ENCODE data around the gene PGLYRP3. TPM values are rescaled to one million over a fixed set of nuclear protein-coding genes. Genes with fewer than 3 reads are reported as not detected.

The PGLYRP3 gene
- total and polyA plus RNA-seq, 9 of the 15 experiments (the other 6 are each of a cell fraction or from before 2014, with no cell fraction given): not detected

GRCh38 chr1:153360190-153360589, 47.4 kb upstream of the PGLYRP3 start (continued):
- no peak for TF ChIP-seq GTF3C2 (IDR thresholded peaks at IDR 0.05; ENCODE audit: borderline replicate concordance, extremely low read depth, insufficient read length)
- TF ChIP-seq HNRNPH1 (optimal IDR thresholded peaks at IDR 0.05; ENCODE audit: low read depth, low read length): no peak
- TF ChIP-seq FOS (IDR thresholded peaks at IDR 0.05; ENCODE audit: extremely low read depth, insufficient read length): no peak
- TF ChIP-seq TEAD1 (CRISPR knock-in tag; IDR thresholded peaks at IDR 0.05): no peak
- no peak for TF ChIP-seq PML (IDR thresholded peaks at IDR 0.05; ENCODE audit: low read length)
- no peak for TF ChIP-seq CBX5 (IDR thresholded peaks at IDR 0.05; ENCODE audit: borderline replicate concordance, low read depth)

- 25% methylated on average over 5 of the region's 6 CpGs for WGBS (ENCODE audit: insufficient coverage, low coverage, missing lambda C conversion rate)
- no peak for TF ChIP-seq E2F1 (CRISPR knock-in tag; IDR thresholded peaks at IDR 0.05)
- no peak for TF ChIP-seq ZNF644 (tag; IDR thresholded peaks at IDR 0.05; ENCODE audit: low read depth)
- no peak for TF ChIP-seq EGR1 (conservative IDR thresholded peaks at IDR 0.05)
- no peak for TF ChIP-seq SMAD2 (IDR thresholded peaks at IDR 0.05; ENCODE audit: low read depth, low read length)
- TF ChIP-seq MBD1 (CRISPR knock-in tag; IDR thresholded peaks at IDR 0.05): no peak
- TF ChIP-seq ZFX (CRISPR knock-in tag; IDR thresholded peaks at IDR 0.05): no peak
- no peak for TF ChIP-seq MLLT1 (IDR thresholded peaks at IDR 0.05)
- no peak for TF ChIP-seq STAT5A (IDR thresholded peaks at IDR 0.05; ENCODE audit: borderline replicate concordance, low read length)
- no peak for TF ChIP-seq ZNF12 (CRISPR knock-in tag; IDR thresholded peaks at IDR 0.05)
- TF ChIP-seq CBX5 (IDR thresholded peaks at IDR 0.05; ENCODE audit: borderline replicate concordance, low read depth): no peak
- no peak overlapping the region for H2AFZ ChIP-seq (ENCODE audit: low read depth, low read length)
- no peak overlapping the region for H3K4me3 ChIP-seq
- no peaks in the 10 kb centered on the region; the same call in 1 of the 2 replicates for H4K20me1 ChIP-seq (replicated peaks; ENCODE audit: control insufficient read depth, insufficient read depth, low read length)
- no peak overlapping the region for H3K4me2 ChIP-seq (ENCODE audit: insufficient read depth, low read length)
- H3K9me1 ChIP-seq (ENCODE audit: control insufficient read depth, insufficient read depth, low read length): no peaks in the 10 kb centered on the region
- BruUV-seq (replicated peaks): no TSS peak
- H3K27ac ChIP-seq (ENCODE audit: extremely low read depth, low read depth, low read length): no peak overlapping the region
- no peaks in the 10 kb centered on the region for H3K36me3 ChIP-seq (ENCODE audit: control insufficient read depth, insufficient read depth, low read length)
- peaks cover 4 to 47% of the 10 kb centered on the region in 2 experiments; a peak in 4 of 5 replicates for H3K27me3 ChIP-seq (ENCODE audit: control insufficient read depth in 2 of 2, insufficient read depth in 2 of 2, low read length in 2 of 2)
- ChIA-PET POLR2A (no interaction called here), CTCF (ENCODE audit: low intra/inter-chr PET ratio) (no interaction called here)
- FAIRE-seq (no peak), DNase-seq (ENCODE audit: extremely low read depth in 1 of 4, low spot score in 3 of 4) (no peak), ATAC-seq (no peak)
- peaks cover 0 to 5% of the 10 kb centered on the region in 2 experiments; a peak in 1 of 5 replicates for H3K4me1 ChIP-seq (replicated peaks in 1 of 2; ENCODE audit: control insufficient read depth in 2 of 2, insufficient read depth in 2 of 2, low read length in 2 of 2)
- intact Hi-C loops (cut with micrococcal nuclease) (loop anchor here (10.0 kb wide), 2 partner anchors 406 to 626 kb away; partner anchors contain the start of gene RAB13), in situ Hi-C loops (cut with MboI) (loop anchor here (10.0 kb wide), 1 partner anchor 396 kb away; no protein-coding TSS in a partner anchor)
- H3K79me2 ChIP-seq (ENCODE audit: control insufficient read depth, insufficient read depth, low read length): no peaks in the 10 kb centered on the region
- H3K9me3 ChIP-seq (replicated peaks; ENCODE audit: control insufficient read depth, insufficient read depth, low read depth, low read length): no peaks in the 10 kb centered on the region
- H3K9ac ChIP-seq (ENCODE audit: insufficient read depth in 1 of 2, low read depth in 2 of 2, low read length in 2 of 2): no peak overlapping the region
Measured at GRCh38 chr1:153359241-153359640, 46.5 kb upstream of the PGLYRP3 start.

Data from K562 (cell line).